Adrenal gland (tissue), 5 donors: ENCODE data around the gene TNFRSF6B.

Experiments used
- POLR2A ChIP-seq, 2 donors: fragments of 450-650 bp; IDR thresholded peaks; one replicate each; pipeline ENCODE4 v1.6.1; 2017; ENCODE audit warnings: antibody characterized with exemption in 2 of 2, mild to moderate bottlenecking in 2 of 2, moderate library complexity in 1 of 2
- TF ChIP-seq, protein P1 (sequence below), 6 experiments: fragments of 450-650 bp in 4 of 6; fragments of 200-600 bp in 2 of 6; sonication (generic) in 1 of 6; IDR thresholded peaks; 1 replicate in 5 of 6; 2 replicates in 1 of 6; pipeline versions ENCODE4 v1.5.1 to v1.8.0; 2016 to 2021; ENCODE audit warnings: antibody characterized with exemption in 6 of 6, mild to moderate bottlenecking in 2 of 6, moderate library complexity in 1 of 6
- donor health status: DM: no; HTN: no; CAD: no.

DNA sequence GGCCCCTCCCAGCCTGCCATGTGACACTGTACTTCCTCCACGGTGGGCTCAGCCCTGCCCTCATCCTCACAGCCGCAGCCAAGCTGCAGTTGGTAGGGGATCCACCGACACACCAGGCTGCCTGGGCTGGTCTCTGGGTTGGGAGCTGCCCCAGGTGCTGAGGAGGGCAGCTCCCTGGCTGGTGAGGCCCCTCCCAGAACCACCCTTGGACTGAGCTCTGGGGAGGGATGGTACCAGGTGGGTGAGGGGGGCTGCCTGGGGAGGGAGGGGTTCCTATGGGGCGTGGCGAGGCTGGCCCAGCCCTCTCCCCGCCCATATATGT, 185 bp upstream of the TNFRSF6B start:
- TF ChIP-seq, protein P1, sequence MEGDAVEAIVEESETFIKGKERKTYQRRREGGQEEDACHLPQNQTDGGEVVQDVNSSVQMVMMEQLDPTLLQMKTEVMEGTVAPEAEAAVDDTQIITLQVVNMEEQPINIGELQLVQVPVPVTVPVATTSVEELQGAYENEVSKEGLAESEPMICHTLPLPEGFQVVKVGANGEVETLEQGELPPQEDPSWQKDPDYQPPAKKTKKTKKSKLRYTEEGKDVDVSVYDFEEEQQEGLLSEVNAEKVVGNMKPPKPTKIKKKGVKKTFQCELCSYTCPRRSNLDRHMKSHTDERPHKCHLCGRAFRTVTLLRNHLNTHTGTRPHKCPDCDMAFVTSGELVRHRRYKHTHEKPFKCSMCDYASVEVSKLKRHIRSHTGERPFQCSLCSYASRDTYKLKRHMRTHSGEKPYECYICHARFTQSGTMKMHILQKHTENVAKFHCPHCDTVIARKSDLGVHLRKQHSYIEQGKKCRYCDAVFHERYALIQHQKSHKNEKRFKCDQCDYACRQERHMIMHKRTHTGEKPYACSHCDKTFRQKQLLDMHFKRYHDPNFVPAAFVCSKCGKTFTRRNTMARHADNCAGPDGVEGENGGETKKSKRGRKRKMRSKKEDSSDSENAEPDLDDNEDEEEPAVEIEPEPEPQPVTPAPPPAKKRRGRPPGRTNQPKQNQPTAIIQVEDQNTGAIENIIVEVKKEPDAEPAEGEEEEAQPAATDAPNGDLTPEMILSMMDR (IDR thresholded peaks at IDR 0.05), result no peak
- TF ChIP-seq POLR2A (IDR thresholded peaks at IDR 0.05), result no peak
